Stimulated activated CD8-positive, alpha-beta memory T cell treated with anti-CD3 and anti-CD28 coated beads, Interleukin-4, amount 100 ng/mL, for 48 hours (primary cell): ENCODE measurements around the gene DLGAP1.
A peak's percentile ranks its signal among the peaks of the same experiment; 100 is the strongest.

Experiments used
- DNase-seq: peaks from one replicate; pipeline ENCODE4 v3.0.0-alpha.2; 2020

The DLGAP1 gene

DNA sequence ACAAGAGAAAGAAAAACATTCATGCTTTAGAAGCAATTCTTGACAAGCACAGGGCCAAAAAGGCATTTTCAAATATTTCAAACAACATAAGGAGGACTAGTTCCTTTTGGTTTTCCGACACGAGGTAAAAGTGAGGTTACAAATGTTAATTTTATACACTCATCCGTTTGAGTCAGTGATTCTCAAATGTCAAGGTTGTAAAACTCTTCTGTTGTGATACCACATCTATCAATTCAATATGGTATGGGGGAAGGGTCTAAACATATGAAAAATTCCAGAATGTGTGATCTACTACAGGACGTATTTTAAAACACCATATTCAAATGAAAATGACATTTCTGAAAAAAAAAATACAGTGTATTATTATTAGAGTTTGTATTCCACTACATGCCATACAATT is 952.5 kb downstream of the DLGAP1 start:
- DNase-seq: no peak

DNA sequence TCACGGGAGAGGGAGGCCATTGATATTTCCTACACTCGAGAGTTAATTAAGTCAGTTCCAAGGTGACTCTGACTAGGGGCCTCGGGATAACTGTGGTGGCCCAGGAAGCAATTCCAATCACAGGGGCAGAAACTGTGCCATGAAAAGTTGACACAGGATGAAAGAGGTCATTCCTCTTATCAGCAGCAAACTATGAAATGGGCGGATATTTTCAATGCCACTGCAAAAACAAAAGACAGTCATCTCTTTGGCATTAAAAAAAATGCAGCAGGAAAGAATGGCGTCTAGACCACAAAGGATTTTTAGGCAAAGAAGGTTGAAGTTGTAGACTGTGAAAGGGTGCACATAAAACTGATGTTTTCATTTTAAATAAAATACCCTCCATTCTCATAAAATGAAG is 955.1 kb downstream of the DLGAP1 start:
- DNase-seq: no peak

DNA sequence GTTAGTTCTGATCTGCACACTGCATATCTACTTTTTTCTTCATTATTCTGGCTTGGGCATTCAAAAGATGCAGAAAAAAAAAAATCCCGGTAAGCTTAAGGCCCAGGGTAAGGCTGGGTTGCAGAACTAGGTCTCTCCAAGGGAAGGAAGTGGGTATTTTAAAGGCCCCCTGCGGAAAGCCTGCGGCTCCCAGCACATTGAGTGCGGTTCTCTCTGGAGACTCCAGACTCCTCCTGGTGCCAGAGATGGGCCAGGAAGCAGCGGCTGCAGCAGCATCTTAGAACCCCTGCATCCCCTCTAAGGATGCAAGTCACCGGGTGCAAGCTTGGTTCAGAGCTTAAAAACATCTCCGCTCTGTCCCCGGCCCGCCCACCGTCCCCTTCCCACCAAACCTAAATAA is 955.6 kb downstream of the DLGAP1 start:
- DNase-seq: no peak

DNA sequence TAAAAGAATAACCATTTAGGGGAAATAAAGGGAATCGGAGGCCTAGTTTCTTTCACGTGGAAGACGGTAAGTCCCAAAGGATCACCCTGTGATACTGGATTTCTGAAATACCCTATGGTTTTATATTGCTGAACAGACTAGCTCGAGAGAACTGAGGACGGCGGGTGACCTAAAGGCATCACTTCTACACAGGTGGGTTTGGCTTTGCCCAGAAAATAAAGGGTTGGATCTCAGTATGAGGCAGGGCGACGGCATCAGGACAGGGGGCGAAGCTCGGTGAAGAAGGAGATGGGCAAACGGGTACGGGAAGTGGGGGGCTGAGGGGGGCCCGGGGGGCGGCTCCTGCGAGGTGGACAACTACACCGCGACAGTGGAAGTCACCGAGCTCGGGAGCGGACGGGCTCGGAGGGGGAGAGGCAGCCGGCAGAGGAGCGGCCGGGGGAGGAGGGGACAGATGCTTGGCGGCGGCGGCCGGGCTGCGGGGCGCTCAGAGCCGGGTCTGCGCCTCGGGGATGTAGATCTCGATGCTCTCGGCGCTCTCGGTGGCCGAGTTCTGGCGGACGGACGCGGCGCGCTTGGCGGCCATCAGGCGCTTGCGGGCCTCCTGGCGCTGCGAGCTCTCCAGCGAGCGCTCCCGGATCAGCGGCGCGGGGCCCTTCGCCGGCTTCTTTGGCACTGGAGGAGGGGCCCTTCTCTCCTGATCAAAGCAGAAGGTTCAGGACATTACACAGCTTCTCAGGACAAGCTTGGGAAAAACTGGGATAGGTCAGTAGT is 956.2 kb downstream of the DLGAP1 start:
- DNase-seq: peak; percentile 30

DNA sequence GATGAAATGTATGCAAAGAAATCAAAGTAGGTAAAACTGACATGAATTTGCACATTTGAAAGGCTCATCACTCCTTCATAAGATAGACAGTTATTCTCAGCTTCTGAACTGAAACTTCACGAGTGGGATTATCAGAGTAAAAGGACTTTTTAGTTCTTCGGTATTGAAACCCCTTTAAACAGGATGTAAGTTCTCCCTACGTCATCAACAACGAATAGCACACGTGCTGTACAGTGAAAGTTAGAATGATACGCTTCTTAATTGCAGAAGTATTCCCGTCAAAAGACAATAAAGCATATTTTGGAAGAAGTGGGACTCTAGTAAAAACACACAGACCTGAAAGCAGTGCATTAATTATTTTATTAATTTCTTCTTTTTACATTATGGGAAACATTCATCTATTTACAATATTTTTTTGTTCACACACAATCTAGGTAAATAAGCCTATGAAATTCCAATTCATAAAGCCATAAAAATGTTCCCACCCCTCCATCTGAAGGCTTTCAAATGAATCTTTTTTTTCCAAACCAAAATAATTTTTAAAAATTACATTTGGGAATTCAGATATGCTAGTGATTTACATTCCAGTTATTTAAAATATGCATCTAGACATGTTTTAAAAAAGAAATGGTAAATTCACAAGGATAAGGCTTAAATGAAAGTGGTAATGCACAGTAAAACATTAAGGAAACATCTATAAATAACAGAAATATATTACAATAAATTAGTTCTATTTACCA is 959.2 kb downstream of the DLGAP1 start:
- no peak for DNase-seq

DNA sequence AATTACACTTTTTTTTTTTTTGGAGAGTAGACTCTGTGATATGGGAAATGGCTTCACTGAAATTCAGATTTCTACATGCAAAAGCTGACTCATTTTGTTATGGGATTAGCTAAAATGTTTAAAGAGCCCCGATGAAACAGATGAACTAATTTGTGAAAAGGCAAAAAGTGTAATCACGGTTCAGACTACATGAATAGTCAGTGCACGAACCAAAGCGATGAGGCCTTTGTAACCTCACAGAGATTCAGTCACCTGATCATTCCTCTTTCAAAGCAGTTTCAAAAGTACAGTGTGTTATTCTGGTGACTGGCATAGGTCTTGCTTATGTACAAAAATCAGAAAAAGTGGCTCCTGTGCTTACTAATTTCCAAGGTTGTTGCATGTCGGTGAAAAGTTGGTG is 960.5 kb downstream of the DLGAP1 start:
- DNase-seq: no peak

DNA sequence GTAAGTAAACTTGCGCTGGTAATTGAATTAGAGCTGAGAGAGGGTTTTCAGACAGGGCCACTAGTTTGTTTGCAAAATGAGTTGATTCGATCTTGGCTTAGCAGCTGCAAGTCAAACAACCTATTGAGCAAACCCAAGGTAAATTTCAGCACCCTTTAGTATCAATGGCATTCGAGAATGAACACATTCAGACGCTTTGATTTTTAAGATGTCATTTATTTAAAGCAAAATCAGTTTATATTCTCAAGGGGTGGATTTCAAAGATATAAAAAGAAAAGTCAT is 960.9 kb downstream of the DLGAP1 start:
- DNase-seq: no peak

DNA sequence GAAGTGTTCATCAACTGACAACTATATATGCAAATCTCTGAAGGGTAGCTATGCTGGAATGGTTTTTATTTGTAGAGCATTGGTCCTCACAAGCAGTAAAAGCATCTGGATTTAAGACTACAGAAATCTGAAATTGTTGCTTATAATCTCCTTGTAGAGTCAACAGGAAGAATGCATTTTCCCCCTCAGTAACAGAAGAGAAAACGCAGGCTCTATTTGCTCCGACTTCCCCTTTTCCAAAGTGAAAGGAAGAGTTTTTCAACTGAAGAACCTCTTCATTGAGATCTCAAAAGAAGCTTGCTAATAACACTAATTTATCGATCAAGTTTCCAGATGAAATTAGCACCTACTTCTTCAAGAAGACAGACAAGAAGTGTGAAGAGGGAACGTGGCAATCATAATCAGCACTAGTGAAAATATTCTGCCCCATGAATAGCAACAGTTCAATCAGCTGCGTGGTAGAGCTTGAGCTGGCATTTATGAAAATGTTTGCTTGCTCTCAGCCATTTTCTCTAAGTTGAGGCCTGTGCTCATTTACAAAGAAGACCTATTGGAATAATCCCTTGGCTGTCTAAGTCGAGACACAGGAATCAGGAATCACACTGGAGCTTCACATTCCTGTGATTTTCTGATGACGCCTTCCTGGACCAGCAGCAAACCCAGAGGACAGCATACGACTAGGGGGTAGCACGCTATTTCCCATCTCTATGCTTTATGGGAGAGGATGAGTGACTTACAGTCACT is 961.4 kb downstream of the DLGAP1 start:
- DNase-seq: no peak

DNA sequence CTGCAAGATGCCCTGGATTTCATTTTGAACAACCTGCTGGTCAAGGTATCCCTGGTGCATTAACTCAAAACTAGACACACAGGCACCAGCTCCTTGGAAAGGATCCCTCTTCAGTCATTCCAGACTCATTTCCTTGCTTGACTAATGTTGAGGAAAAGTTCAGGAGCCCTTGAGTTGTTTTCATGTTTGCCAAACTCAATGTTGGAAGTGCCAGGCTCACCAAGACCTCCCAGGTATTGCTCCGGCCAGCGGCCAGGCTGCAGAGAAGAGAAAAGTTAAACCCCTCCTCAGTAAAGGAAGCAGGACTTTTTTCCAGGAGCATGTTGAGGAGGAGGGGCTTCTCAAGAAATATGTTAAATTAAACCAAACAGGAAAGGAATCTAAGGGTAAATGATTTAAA is 962.4 kb downstream of the DLGAP1 start:
- no peak for DNase-seq

DNA sequence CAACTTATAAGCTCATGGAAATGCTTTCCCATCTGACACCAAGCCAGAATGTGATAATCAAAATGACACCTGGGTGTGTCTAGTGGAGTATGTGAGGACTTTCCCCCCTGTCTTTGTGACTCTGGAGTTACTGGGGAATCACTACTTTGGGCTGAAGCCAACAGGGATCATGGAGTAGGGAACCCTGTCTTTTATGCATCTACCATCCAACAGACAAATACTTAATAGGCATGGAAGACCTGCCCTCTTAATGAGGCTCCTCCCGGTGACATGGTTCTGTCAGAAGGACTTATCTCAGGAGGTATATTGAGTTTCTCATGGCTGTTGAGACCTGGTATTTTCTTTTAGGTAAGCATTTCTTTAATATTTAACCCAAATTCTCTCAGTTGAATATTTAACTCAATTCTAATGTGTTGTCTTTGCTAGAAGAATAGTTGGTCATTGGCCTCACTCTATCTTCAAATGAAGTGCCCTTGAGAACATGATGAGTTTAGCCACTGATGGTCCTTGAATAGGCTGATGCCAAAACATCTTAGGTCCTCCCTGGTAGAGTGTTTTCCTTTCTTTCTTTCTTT is 963.0 kb downstream of the DLGAP1 start:
- no peak for DNase-seq

DNA sequence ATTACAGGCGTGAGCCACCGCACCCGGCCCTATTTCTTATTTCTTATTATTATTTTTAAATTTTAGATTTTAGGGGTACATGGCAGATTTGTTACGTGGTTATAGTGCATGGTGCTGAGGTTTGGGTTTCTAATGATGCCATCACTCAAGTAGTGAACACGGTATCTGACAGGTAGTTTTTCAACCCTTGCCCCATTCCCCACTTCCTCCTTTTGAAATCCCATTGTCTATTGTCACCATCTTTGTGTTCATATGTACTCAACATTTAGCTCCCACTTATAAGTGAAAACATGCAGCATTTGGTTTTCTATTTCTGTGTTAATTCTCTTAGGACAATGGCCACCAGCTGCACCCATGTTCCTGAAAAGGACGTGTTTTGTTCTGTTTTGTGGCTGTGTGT is 965.6 kb downstream of the DLGAP1 start:
- DNase-seq: no peak

DNA sequence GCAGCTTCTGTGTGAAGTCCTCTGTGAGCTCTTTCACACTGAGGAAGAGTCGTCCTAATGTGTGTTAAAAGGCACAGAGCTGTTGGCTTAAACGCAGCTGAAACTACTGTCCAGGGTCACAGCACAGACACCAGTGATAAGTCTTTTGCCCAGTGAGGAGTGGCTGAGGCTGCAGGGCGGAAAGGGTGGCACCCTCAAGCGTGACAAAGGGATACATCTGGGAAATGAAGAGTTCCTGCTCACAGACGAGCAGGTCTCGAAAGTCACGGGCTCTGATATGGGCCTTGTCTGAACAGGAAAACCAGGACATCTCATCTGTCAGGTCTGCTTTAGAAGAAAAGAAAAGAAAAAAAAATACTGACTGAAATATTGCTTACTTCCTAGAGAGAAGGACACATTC is 968.6 kb downstream of the DLGAP1 start:
- DNase-seq: no peak

DNA sequence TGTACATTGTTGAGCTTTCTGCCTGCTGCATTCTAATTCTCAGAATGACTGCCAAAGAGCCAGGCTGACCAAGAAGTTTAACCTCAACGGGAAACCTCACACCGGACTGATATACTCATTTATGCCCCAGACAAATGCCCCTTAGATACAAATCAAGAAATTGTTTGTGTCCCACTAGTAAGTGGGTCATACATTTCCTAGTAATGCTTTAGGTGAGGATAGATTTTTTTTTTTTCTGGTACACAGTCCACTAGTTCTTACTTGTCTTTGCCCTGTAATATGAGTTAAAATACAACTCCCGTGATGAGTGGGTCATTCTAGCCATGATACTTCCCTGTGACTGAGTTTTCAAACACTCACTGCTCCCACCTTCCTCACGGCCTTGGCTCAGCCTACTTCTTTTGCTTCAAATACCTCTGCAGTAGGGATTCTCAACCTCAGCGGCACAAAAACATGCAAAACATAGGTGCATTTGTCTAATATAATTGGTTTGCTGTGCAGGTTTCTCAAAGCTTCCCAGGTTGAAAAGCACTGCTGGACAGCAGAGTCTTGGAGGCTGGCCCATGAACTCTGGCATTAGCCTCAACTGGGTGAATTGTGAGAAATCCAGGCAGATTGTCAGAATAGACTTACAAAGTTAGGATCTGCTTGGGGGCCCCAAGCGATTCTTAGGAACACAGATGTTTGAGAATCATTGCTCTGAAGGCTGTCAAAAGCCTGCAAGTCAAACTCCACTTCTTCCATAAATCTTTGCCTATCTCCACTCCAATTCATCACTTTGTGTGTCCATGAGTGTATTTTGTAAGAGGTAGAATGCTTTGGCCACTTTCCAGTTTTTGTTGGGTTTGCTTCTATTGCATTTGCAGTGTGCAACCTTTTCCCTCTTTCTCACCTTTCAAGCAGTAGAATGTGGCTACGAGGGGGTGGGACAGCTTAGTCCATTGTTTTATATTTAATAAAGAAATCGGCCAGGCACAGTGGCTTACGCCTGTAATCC is 969.7 kb downstream of the DLGAP1 start:
- DNase-seq: no peak

DNA sequence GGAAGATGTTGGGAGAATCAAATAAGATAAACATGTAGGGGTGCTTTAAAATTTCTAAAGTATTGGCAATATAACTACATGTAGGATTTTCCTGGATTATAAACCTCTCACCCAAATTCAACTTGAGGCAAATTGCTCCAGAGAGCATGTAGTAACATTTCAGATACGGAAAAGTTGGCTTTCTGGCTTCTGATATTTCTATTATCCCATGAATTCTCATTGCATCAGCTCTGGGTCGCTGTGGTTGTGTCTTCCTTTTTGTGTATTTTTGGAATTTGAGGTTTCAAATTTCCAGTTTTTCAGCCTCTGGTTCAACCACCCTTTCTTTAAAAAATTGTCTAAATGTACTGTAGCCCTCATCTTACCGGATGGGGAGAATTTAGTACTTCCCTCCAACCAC is 972.8 kb downstream of the DLGAP1 start:
- DNase-seq: no peak

DNA sequence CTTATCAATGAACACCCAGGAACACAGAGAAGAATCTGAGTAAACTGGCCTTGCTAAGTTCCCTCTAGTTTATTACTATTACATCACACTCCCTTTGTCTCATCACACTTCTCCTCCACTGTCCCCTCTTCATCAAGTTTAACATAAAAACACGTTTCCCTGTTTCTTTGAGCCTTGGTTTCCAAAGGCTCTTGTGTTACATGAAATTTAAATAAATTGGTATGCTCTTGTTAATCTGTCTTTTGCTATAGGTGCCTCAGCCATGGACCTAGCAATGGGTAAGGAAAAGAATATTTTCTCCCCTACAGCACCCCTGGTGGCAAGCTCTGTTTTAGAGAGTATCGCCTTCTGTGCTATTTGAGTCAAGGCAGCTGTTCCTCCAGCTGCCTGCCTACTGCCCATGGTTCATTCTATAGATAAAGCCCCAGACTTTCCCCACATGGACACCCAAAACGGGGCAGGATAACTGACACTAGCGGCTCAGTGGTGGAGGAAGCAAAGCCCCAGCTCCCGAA is 973.4 kb downstream of the DLGAP1 start:
- DNase-seq: peak; percentile 34

DNA sequence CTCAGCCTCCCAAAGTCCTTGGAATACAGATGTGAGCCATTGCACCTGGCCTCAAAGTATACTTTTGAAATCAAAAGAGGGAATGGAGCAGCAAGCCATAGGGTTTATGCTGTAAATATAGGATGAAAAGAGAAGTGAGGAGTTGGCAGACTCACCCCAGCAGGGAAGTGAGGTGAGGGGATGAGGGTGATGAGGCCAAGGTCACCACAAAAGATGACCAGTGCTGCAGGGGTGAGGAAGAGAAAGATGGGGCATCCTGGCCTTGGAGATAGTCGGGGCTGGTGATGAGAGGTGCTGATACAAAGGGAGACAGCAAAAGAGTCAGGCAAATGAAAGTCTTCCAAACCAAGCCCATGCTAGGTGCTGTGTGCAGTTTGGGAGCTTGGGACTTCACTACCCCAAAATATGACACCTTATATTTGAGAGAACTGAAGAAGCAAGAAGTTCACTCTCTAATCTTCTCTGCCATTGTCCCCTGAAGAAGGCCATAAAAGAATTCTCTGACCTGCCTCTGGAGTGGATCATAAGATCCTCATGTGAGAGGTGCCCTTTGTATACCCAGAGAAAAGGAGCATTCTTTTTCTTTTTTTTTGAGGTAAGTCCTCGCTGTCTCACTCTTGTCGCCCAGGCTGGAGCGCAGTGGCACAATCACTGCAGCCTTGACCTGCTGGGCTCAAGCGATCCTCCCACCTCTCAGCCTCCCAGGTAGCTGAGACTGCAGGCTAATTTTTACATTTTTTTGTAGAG is 974.1 kb downstream of the DLGAP1 start:
- no peak for DNase-seq

DNA sequence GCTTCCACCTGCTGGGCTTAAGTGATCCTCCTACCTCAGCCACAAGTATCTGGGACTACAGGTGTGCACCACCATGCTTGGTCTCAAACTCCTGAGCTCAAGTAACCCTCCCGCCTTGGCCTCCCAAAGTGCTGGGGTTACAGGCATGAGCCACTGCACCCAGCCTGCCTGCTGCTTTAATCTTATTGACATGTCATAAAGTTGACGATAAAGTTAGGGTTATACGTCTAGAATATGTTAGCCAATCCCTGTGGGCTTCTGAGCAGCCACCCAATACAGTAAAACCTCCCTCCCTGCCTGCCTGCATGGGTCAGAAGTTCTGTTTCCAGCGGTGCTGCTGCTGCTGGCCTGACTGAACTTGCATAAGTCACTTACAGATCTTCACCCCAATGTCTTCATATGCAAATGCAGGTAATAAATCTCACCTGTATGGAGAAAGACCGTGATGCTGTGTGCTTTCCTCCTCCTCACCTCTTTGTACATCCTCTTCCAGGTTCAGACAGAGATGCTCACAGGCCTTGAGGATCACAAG is 975.1 kb downstream of the DLGAP1 start:
- no peak for DNase-seq

DNA sequence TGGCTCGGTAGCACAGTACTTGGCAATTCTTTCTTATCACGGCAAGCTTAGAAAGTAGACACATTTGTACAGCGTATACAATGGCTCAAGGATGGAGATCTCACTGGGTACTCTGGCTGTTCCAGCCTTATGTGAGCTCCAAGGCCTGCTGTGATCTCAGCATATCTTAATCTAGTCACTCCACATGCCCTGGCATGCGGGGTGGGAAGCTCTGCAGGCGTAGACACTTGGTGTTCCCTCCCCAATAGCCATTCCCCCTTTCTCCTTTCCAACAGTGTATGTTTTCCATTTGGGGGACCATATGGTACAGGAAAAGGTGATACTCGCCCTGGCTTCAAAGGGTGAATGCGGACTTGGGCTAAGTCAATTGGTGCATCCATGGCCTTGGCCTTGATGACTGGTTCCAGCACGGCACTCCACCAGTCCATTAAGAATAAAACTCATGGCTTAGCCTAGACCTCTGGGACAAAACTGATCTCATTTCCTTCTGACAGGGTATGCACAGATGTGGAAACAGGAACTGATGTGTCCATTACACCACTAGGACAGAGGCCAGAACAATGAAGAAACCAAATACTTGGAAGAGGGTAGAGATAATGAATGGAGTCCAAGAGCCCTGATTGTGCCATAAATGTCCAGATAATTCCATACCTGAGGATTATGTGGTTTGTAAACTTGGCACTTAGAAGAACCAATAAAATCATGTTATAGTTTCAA is 976.7 kb downstream of the DLGAP1 start:
- no peak for DNase-seq

DNA sequence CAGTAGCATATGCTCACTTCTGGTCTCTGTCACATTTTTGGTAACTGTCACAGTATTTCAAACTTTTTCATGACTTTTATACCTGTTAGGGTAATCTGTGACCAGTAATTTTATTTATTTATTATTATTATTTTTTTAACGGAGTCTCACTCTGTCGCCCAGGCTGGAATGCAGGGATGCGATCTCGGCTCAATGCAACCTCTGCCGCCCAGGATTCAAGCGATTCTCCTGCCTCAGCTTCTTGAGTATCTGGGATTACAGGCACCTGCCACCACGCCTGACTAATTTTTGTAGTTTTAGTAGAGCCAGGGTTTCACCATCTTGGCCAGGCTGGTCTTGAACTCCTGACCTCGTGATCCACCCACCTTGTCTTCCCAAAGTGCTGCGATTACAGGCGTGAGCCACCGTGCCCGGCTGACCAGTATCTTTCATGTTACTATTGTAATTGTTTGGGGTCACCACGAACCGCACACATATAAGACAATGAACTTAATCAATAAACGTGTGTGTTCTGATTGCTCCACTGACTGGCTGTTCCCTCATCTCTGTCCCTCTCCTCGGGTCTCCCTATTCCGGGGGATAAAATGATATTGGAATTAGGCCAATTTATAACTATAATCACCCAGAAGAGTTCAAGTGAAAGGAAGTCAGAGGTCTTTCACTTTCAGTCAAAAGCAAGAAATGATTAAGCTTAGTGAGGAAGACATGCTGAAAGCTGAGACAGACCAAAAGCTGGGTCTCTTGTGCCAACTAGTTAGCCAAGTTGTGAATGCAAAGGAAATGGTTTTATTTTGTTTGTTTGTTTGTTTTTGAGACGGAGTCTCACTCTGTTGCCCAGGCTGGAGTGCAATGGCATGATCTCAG is 982.2 kb downstream of the DLGAP1 start:
- peak; percentile 32 for DNase-seq
